Fibroblast of upper back skin (primary cell): ENCODE results near the gene LY6G6F.

Experiments
- DNase-seq: peaks from one replicate; pipeline ENCODE4 v3.0.0-alpha.2; 2013

LY6G6F gene

GRCh38 chr6:31676904-31677303 lies 29.8 kb upstream of the LY6G6F start:
- no peak for DNase-seq

- no peak for DNase-seq
Measured at GRCh38 chr6:31677955-31678354, 28.7 kb upstream of the LY6G6F start.

GRCh38 chr6:31680226-31681134 lies 26.2 kb upstream of the LY6G6F start, which contains the start of gene LY6G5C:
TSS of gene LY6G5C (minus strand) at chr6:31681067. CDS start at chr6:31680373, 694 bp downstream.
- peak; percentile 81 for DNase-seq

- DNase-seq: peak; percentile 23
Measured at GRCh38 chr6:31681135-31681671, 25.5 kb upstream of the LY6G6F start.

GRCh38 chr6:31683591-31683990 lies 23.1 kb upstream of the LY6G6F start:
- no peak for DNase-seq

- no peak for DNase-seq
Measured at GRCh38 chr6:31686483-31686882, 20.2 kb upstream of the LY6G6F start.

DNA sequence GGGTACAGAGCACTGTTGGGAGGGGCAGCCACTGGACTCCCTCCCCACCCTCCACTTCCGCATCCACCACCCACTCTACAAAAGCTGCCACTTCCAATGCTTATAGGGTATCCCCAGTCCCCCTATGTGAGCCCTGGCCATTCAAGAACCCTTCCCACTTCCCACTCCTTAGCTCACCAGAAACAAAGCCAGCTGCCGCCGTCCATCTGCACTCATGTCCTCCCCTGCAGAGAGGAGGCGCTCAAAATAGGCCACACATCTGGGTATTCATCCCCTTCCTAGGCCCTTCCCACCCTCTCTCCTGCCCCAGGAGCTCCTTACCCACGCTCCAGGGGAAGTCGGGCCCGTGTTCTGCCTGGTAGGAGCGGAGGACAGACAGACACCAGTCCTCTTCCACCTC lies 19.3 kb upstream of the LY6G6F start:
- no peak for DNase-seq

DNA sequence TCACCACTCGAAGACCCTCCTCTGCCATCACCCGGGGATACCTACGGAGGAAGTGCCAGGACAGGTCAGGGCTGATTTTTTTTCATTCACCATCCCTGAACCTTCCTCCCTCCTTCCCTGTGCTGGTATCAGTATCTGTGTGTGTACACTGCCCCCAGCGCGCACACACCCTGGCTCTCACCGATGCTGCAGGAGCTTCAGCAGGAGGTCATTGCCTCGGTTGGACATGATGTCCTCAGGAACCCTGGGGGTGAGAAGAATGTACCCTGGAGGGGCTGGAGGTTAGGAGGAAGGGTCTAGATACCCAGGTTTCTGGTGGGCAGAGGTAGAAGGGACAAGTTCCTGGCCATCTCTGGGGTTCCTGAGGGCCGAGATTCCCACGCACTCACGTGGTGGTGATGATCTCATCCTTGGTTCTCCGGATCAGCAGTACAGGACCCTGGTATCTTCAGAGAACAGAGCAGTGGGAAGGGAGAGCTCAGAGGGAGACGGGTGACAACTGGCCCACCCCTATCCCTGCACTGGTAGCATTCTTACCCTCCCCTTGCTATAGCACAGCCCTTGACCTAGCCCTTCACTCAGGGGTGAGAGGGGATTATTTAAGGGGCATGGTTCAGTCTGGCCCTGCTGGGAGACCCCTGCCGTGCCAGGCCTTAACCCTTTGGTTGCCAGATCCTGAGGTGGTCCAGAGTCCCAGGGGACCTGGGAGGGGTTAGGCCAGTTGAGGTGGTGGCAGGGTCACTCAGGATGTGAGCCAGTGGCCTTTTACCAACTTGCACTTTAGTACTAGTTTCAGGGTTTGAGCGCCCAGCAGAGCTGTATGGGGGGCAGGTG lies 18.6 kb upstream of the LY6G6F start:
- DNase-seq: no peak

DNA sequence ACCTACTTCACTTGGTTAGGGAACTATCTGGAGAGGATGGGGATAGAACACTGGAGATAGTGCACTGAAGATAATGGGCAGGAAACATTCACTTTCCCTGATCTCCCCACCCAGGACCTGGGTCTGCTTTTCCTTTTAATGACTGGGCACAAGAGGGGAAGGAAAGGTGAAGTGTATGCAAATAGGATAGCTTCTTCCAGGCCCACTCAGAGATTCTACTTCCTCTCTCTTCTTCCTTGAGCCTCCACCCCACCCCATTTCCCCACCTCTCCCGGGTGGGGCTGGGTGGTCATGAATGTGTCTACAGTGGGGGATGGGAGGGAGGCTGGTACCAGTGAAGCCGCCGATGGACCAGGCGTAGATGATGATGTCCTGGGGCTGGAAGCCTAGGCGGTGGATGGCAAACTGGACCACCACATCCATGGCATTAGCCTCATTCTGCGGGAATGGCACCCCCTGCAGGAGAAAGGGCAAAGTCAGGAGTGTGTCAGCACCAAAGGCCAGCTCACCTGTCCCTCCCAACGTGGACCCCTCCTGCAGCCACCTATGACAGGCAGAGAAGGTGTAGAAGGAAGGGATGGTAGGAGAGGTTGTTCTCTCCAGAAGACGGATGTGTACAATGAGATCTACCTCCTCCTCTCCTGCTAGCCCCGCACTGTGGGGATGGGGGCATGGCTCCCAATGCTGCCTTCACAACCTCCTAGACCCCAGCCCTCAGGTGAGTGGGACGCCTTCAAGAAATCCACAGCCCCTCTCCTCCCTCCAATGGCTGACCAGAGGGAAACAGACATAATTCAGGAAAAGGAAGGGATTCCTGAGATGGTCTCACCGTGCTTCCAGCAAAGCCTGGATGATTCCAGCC lies 17.2 kb upstream of the LY6G6F start:
- DNase-seq: no peak

- no peak for DNase-seq
Measured at GRCh38 chr6:31690231-31691077, 16.2 kb upstream of the LY6G6F start.

DNA sequence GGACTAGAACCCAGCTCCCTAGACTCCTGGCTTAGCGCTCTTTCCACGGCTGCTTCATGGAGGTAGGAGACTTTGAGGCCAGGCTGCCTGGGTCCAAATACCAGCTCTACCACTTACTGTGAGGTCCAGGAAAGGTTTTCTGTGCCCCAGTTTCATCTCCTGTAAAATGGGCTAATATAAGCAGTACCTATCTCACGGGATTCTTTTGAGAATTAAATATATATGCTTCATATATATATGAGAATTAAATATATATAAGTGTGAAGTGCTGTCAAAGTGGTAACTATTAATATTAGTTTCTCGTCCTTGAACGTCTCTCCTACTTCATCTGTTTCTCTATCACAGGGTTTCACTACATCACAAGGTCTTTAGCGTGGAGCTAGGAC lies 15.6 kb upstream of the LY6G6F start:
- no peak for DNase-seq

DNA sequence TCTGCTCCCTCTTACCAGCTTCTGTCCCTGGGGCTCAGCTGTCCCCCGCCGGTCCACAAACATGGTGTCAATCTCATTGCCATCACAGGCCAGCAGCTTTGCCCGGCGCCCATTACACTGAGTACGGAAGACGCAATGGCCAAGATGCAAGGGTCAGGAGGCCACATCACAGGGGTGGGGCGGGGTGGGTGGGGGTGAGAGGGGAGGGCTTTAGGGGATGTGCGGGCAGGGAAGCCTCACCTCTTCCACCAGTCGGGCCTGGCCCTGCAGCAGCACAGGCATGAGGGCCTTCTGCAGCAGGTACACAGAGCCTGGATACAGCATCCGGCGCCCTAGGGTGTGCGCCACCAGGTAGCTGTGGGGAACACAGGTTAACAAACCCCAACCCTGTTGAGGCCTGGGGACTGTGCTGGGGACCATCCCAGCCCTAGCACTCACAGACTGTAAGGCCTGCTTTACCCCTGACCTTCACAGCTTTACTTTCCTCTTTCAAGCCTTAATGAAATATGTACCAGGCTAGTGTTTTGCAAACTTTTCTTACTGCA lies 15.0 kb upstream of the LY6G6F start:
- DNase-seq: no peak

- no peak for DNase-seq
Measured at GRCh38 chr6:31692353-31692752, 14.3 kb upstream of the LY6G6F start.

DNA sequence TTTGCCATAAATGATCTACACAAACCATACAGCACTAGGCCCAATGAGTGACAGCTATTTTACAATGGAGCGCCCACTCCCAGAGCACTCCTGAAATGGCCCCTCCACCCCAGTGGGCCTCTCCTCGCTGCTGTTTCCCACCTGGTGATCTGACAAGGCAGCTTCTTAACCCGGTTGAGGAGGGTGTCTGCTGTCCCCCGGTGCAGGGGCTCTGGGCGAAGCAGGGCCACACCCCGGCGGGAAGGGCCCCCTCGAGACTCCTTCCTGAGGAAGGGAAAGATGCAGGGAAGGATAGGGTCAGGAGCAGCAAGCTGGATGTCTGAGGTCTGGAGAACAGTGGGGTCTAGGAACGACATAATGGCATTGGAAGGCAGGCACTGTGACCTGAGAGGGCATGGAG lies 13.8 kb upstream of the LY6G6F start:
- no peak for DNase-seq

DNA sequence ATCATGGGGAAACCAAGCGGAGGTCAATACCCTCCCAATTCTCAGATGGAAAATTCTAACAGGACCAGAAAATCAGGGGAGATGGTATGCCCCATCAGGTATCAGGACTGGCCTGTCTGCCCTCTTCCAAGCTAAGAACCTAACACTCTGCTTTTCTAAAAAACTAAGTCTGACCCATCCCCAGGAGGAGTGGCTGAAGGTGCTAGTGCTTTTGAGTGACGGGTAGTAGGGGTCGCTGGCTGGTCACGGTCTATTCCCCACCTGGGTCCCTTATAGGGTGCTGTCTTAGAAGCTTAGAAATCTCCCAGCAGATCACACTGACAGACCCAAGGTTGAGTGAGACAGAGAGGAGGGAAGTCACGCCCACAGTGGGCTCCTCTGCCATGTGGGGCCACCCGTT lies 13.1 kb upstream of the LY6G6F start:
- DNase-seq: no peak

DNA sequence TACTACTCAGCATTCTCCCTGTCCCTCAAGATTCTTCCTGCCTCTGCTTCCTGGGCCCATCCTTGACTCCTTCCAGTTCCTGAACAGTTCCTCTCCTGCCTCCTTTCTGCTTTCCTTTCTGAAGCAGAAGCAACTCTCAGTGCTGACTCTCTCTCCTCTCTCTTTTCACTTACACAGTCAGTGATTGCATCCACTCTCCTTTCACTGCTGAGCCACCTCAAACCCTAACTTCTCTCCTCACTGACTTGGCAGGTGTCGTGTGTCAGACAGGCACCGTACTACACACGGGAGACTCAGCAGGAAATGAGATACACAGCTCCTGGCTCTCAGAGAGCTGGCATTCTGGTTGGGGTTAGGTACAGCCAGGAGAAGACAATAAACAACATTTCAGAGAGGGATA lies 9.1 kb upstream of the LY6G6F start:
- no peak for DNase-seq

DNA sequence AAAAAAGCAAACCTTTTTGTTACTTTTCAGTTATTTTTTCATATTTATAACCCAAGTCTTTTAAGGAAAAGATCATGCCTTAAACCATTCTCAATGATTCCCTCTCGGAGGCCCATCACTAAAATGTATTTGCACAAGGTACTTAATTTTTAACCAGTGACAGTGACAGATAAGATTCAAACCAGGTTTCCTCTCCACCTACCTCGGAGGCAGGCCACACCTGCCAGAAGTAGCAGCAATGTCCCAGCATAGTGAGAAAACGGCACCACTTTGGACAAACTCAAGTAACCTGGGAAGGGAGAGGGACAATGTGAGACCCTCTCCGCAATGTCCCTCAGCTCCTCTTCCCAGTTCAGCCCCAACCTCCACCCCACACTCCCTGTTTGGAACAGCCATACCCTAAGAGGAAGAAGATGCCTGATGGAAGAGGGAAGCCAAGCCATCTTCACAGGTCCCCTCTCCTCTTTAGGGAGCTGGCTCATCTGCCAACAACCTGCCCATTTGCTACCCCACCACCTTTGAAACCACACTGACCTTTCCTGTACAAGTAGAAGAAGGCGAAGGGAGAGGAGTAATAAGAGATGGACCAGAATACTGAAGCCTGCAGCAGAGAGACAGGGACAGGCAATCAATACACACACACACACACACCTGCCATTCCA lies 5.8 kb upstream of the LY6G6F start:
- DNase-seq: no peak

DNA sequence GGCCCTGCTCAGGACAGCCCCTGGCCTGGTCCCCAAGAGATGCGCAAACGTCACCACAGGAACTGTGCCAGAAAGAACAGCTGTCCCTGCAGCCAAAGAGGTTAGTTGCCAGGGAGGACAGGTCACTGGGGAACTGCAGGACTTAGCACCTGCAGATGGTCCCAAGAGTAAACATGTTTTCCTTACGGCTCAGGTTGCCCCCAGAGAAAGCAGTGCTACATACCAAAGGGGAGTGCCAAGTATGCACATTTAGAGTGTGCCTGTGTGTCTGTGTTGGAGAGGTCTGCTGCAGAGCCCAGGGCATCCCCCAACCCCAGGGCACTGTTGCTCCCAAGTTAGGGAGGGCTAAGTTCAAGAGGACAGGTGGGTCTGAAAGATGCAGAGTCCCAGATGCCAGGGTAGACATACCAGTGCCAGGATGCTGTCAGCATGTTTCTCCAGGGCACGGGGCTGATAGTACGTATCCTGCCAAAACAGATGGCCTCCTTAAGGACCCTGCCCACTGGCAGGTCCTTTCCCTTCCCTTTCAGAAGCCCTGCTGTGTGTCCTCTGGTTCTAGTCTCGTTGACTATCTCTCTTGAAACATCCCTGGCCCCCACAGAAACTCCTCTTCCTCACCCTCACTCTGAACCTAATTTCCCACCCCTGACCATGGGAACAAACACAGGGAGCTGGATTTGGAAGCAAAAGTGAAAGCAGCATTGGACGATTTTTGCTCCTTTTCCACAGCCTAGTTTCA lies 4.8 kb upstream of the LY6G6F start:
- DNase-seq: no peak

GRCh38 chr6:31702405-31702818 lies 4.3 kb upstream of the LY6G6F start:
- no peak for DNase-seq
